ENCODE results near the gene AKIRIN1. TPM values are rescaled to one million over a fixed set of nuclear protein-coding genes. Genes with fewer than 3 reads are reported as not detected.

Gene AKIRIN1
- total and polyA plus RNA-seq, 10 of the 15 experiments (the other 5 are each of a cell fraction or from before 2014, with no cell fraction given) = 7.5 to 72.3 (median 50.4) TPM

GRCh38 chr1:39006726-39007645 is 15.9 kb downstream of the AKIRIN1 start:
- RAD21 ChIA-PET (ENCODE audit: unreplicated experiment) = interaction anchor here (0.6 kb wide), 1 partner anchor 28 kb away, joined by 3 read pairs; no protein-coding TSS in a partner anchor
- DNase-seq (ENCODE audit: low read depth, low spot score) = no peak
- CTCF ChIA-PET = interaction anchor here (0.6 to 1.3 kb wide), 5 partner anchors 9 to 662 kb away, joined by 3 to 5 read pairs (median 3); no protein-coding TSS in a partner anchor
- intact Hi-C loops (cut with micrococcal nuclease; ENCODE audit: unreplicated experiment) (no loop called here), in situ Hi-C loops (cut with MboI) (no loop called here)
- FAIRE-seq = no peak
- Histone ChIP-seq H3K4me1 (ENCODE audit: control insufficient read depth, insufficient read depth, low read length) (no peaks in the 10 kb centered on the region), H3K36me3 (ENCODE audit: control insufficient read depth in 2 of 2, insufficient read depth in 2 of 2, low read length in 1 of 2) (peaks cover 11 to 27% of the 10 kb centered on the region in 2 experiments), H3K27ac (ENCODE audit: control insufficient read depth, insufficient read depth) (no peak overlapping the region), H3K9ac (ENCODE audit: control insufficient read depth, insufficient read depth, low read length) (no peak overlapping the region), H3K4me3 (no peak overlapping the region), H3K27me3 (replicated peaks in 1 of 2; ENCODE audit: control insufficient read depth in 2 of 2, insufficient read depth in 2 of 2, low read length in 1 of 2) (no peaks in the 10 kb centered on the region), H3K79me2 (ENCODE audit: control insufficient read depth, insufficient read depth, low read length) (no peaks in the 10 kb centered on the region), H3K4me2 (ENCODE audit: control insufficient read depth, insufficient read depth) (no peak overlapping the region), H2AFZ (ENCODE audit: control insufficient read depth, low read depth, low read length) (no peak overlapping the region), H3K9me3 (replicated peaks; ENCODE audit: control insufficient read depth, insufficient read depth, low read length) (no peaks in the 10 kb centered on the region), H4K20me1 (ENCODE audit: control insufficient read depth, insufficient read depth) (no peaks in the 10 kb centered on the region; the same call in 1 of the 2 replicates)
- WGBS (ENCODE audit: insufficient coverage, insufficient replicate concordance, low lambda C conversion rate, missing lambda C conversion rate) = 93% methylated on average over 13 of the region's 13 CpGs
- BruUV-seq (replicated peaks) = no TSS peak
- POLR2A ChIA-PET = interaction anchor here (1.2 kb wide), 1 partner anchor 13 kb away, joined by 3 read pairs; no protein-coding TSS in a partner anchor
- ATAC-seq = no peak
- TF ChIP-seq RBBP5 (conservative IDR thresholded peaks at IDR 0.05) (no peak), FOXK2 (IDR thresholded peaks at IDR 0.05) (no peak), PAX8 (IDR thresholded peaks at IDR 0.05) (no peak), USF1 (IDR thresholded peaks at IDR 0.05; ENCODE audit: borderline replicate concordance, extremely low read length, insufficient read depth, low read depth, low read length) (no peak), BCL11A (IDR thresholded peaks at IDR 0.05; ENCODE audit: low read depth, low read length) (no peak), FOXM1 (IDR thresholded peaks at IDR 0.05; ENCODE audit: low read depth, low read length) (no peak), ESRRA (IDR thresholded peaks at IDR 0.05; ENCODE audit: low read length) (no peak), ZNF687 (IDR thresholded peaks at IDR 0.05) (no peak), POLR2AphosphoS5 (IDR thresholded peaks at IDR 0.05; ENCODE audit: low read length) (no peak; the same call in 1 of the 2 replicates), USF2 (IDR thresholded peaks at IDR 0.05; ENCODE audit: borderline replicate concordance, low read depth, low read length) (no peak), KLF5 (IDR thresholded peaks at IDR 0.05; ENCODE audit: partially characterized antibody) (no peak), TBL1XR1 (IDR thresholded peaks at IDR 0.05; ENCODE audit: low read depth, low read length) (no peak), E4F1 (IDR thresholded peaks at IDR 0.05; ENCODE audit: borderline replicate concordance, partially characterized antibody) (no peak), JUNB (IDR thresholded peaks at IDR 0.05) (no peak), DPF2 (IDR thresholded peaks at IDR 0.05) (no peak)
- SMC1A ChIA-PET (ENCODE audit: uncharacterized antibody, unreplicated experiment) = interaction anchor here (0.8 to 1.3 kb wide), 2 partner anchors 19 to 85 kb away, joined by 3 read pairs; partner anchors contain the start of gene NDUFS5
